ENCODE results near the gene RNF44. TPM values are rescaled to one million over a fixed set of nuclear protein-coding genes. Genes with fewer than 3 reads are reported as not detected.

RNF44 gene
- total and polyA plus RNA-seq, 4 donors, result 15.3 to 40.5 (median 25.5) TPM

- Histone ChIP-seq H3K4me1 (ENCODE audit: control insufficient read depth in 5 of 5, insufficient read depth in 5 of 5, low read length in 5 of 5) (no peaks in the 10 kb centered on the region), H3K36me3 (ENCODE audit: control insufficient read depth in 4 of 4, insufficient read depth in 4 of 4, low read length in 4 of 4) (no peaks in the 10 kb centered on the region), H3K4me3 (no peak overlapping the region), H3K9me3 (ENCODE audit: control insufficient read depth in 4 of 4, insufficient read depth in 3 of 4, low read length in 3 of 4) (peaks cover 0 to 4% (median 2%) of the 10 kb centered on the region in 4 donors), H3K27me3 (ENCODE audit: control insufficient read depth in 3 of 3, insufficient read depth in 3 of 3, low read length in 2 of 3) (no peaks in the 10 kb centered on the region), H3K27ac (ENCODE audit: low read depth in 1 of 2, low read length in 1 of 2) (no peak overlapping the region), H3K9ac (ENCODE audit: insufficient read depth in 1 of 2, low read length in 2 of 2) (no peak overlapping the region)
- WGBS, 2 donors, result 52 to 79% methylated on average over 4 of the region's 4 CpGs
- ATAC-seq (ENCODE audit: insufficient read depth, low FRiP score) (no peak), DNase-seq (peak in 1 of 3 donors; percentile 4)
- TF ChIP-seq CTCF (IDR thresholded peaks at IDR 0.05; ENCODE audit: control extremely low read depth, extremely low read depth), result no peak
Observed at GRCh38 chr5:176579323-176579722, 42.1 kb upstream of the RNF44 start.

- H3K27ac ChIP-seq (ENCODE audit: low read depth in 1 of 2, low read length in 1 of 2), result no peak overlapping the region
- no peaks in the 10 kb centered on the region for H3K9me3 ChIP-seq (ENCODE audit: control insufficient read depth in 4 of 4, insufficient read depth in 3 of 4, low read length in 3 of 4)
- H3K9ac ChIP-seq (ENCODE audit: insufficient read depth in 1 of 2, low read length in 2 of 2), result no peak overlapping the region
- 39 to 40% methylated on average over 15 of the region's 15 CpGs for WGBS, 2 donors
- DNase-seq (peak; percentile 23 to 34 (median 31)), ATAC-seq (ENCODE audit: insufficient read depth, low FRiP score) (no peak)
- peak; percentile 25 for TF ChIP-seq CTCF (IDR thresholded peaks at IDR 0.05; ENCODE audit: control extremely low read depth, extremely low read depth)
- no peak overlapping the region for H3K4me3 ChIP-seq
- H3K4me1 ChIP-seq (ENCODE audit: control insufficient read depth in 5 of 5, insufficient read depth in 5 of 5, low read length in 5 of 5), result no peaks in the 10 kb centered on the region
- H3K27me3 ChIP-seq (ENCODE audit: control insufficient read depth in 3 of 3, insufficient read depth in 3 of 3, low read length in 2 of 3), result no peaks in the 10 kb centered on the region
- H3K36me3 ChIP-seq (ENCODE audit: control insufficient read depth in 4 of 4, insufficient read depth in 4 of 4, low read length in 4 of 4), result no peaks in the 10 kb centered on the region
Observed at GRCh38 chr5:176578391-176578808, 41.2 kb upstream of the RNF44 start.

DNA sequence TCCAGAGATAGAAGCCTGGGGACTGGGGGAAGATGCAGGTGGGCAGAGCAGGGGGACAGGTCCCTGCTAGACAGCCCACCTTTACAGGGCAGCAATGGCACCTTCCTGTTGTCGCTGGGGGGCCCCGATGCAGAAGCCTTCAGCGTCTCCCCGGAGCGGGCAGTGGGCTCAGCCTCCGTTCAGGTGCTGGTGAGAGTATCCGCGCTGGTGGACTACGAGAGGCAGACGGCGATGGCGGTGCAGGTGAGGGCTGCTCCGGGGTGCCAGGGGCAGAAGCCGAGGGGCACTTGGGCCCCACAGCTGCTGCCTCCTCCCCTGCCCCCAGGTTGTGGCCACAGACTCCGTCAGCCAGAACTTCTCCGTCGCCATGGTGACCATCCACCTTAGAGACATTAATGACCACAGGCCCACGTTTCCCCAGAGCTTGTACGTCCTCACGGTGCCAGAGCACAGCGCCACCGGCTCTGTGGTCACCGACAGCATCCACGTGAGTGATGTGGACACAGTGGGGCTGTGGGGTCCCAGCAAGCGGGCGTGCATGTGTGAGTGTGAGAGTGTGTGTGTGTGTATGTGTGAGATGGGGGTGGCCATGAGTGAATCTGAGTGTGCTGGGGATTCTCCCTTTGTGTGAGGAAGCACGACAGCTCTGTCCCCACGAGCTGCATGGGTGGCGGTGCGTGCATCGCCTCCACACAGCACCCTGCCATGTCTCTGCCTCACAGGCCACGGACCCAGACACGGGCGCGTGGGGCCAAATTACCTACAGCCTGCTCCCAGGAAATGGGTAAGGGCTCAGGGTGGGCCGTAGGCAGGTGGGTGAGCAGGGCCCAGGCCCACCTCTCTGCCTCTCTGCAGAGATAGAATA, 40.3 kb upstream of the RNF44 start:
- no peaks in the 10 kb centered on the region for H3K9me3 ChIP-seq (ENCODE audit: control insufficient read depth in 4 of 4, insufficient read depth in 3 of 4, low read length in 3 of 4)
- H3K36me3 ChIP-seq (ENCODE audit: control insufficient read depth in 4 of 4, insufficient read depth in 4 of 4, low read length in 4 of 4), result no peaks in the 10 kb centered on the region
- H3K4me1 ChIP-seq (ENCODE audit: control insufficient read depth in 5 of 5, insufficient read depth in 5 of 5, low read length in 5 of 5), result no peaks in the 10 kb centered on the region
- ATAC-seq (ENCODE audit: insufficient read depth, low FRiP score) (no peak), DNase-seq (no peak)
- no peak overlapping the region for H3K4me3 ChIP-seq
- no peak for TF ChIP-seq CTCF (IDR thresholded peaks at IDR 0.05; ENCODE audit: control extremely low read depth, extremely low read depth)
- 84 to 88% methylated on average over 34 to 36 of the region's 36 CpGs for WGBS, 2 donors
- no peaks in the 10 kb centered on the region for H3K27me3 ChIP-seq (ENCODE audit: control insufficient read depth in 3 of 3, insufficient read depth in 3 of 3, low read length in 2 of 3)
- H3K27ac ChIP-seq (ENCODE audit: low read depth in 1 of 2, low read length in 1 of 2), result no peak overlapping the region
- H3K9ac ChIP-seq (ENCODE audit: insufficient read depth in 1 of 2, low read length in 2 of 2), result no peak overlapping the region

Data from lung (tissue), 12 donors.